Trophoblast cell (in vitro differentiated cells and primary cell): ENCODE data around the gene MTG1.

Source experiments
- DNase-seq, 2 donors: peaks; one replicate each; pipeline ENCODE4 v3.0.0-alpha.2; 2016
- H2AFZ ChIP-seq: 2 replicates; pipeline ENCODE4 v1.6.1; 2013; ENCODE audit warnings: low read length, moderate library complexity, mild to moderate bottlenecking; ENCODE audit not compliant: insufficient read depth, poor library complexity
- H2AK5ac ChIP-seq: 2 replicates; pipeline ENCODE4 v1.6.1; 2013; ENCODE audit warnings: mild to moderate bottlenecking, low read length
- H2BK120ac ChIP-seq: 2 replicates; pipeline ENCODE4 v1.6.1; 2013; ENCODE audit warnings: low read length, mild to moderate bottlenecking, moderate library complexity; ENCODE audit not compliant: insufficient read depth, poor library complexity
- H2BK12ac ChIP-seq: 2 replicates; pipeline ENCODE4 v1.6.1; 2013; ENCODE audit warnings: mild to moderate bottlenecking, low read length, moderate library complexity
- H2BK5ac ChIP-seq: 2 replicates; pipeline ENCODE4 v1.6.1; 2013; ENCODE audit warnings: low read length, low read depth, moderate library complexity, mild to moderate bottlenecking; ENCODE audit not compliant: poor library complexity
- H3K14ac ChIP-seq: 2 replicates; pipeline ENCODE4 v1.6.1; 2013; ENCODE audit warnings: mild to moderate bottlenecking, low read length
- H3K18ac ChIP-seq: 2 replicates; pipeline ENCODE4 v1.6.1; 2013; ENCODE audit warnings: mild to moderate bottlenecking, low read length
- H3K23ac ChIP-seq: 2 replicates; pipeline ENCODE4 v1.6.1; 2013; ENCODE audit warnings: low read length
- H3K27ac ChIP-seq: 2 replicates; pipeline ENCODE4 v1.5.1; 2013; ENCODE audit warnings: low read depth, mild to moderate bottlenecking, inconsistent platforms, low read length, moderate library complexity
- H3K27me3 ChIP-seq: 2 replicates; pipeline ENCODE4 v1.6.1; 2013; ENCODE audit warnings: inconsistent platforms, mild to moderate bottlenecking, low read length, moderate library complexity; ENCODE audit not compliant: insufficient read depth
- H3K36me3 ChIP-seq, 2 experiments: 1 replicate in 1 of 2; 2 replicates in 1 of 2; pipeline ENCODE4 v1.6.1; 2013; ENCODE audit warnings: low read length in 2 of 2, mild to moderate bottlenecking in 2 of 2, moderate library complexity in 1 of 2; ENCODE audit not compliant: insufficient read depth in 2 of 2, control insufficient read depth in 1 of 2
- H3K4ac ChIP-seq: 2 replicates; pipeline ENCODE4 v1.6.1; 2013; ENCODE audit warnings: low read depth, mild to moderate bottlenecking, low read length, moderate library complexity
- H3K4me1 ChIP-seq, 2 experiments: 1 replicate in 1 of 2; 2 replicates in 1 of 2; pipeline ENCODE4 v1.6.1; 2013; ENCODE audit warnings: low read length in 2 of 2, mild to moderate bottlenecking in 2 of 2, moderate library complexity in 1 of 2; ENCODE audit not compliant: insufficient read depth in 2 of 2, control insufficient read depth in 1 of 2
- H3K4me2 ChIP-seq: 2 replicates; pipeline ENCODE4 v1.6.1; 2013; ENCODE audit warnings: inconsistent platforms, mild to moderate bottlenecking, low read length, moderate library complexity
- H3K4me3 ChIP-seq: 2 replicates; pipeline ENCODE4 v1.5.1; 2013; ENCODE audit warnings: mild to moderate bottlenecking, low read depth, low read length, inconsistent platforms
- H3K79me1 ChIP-seq: one replicate; pipeline ENCODE4 v1.6.1; 2013; ENCODE audit warnings: low read length
- H3K79me2 ChIP-seq: 2 replicates; pipeline ENCODE4 v1.6.1; 2013; ENCODE audit warnings: low read length, mild to moderate bottlenecking; ENCODE audit not compliant: control insufficient read depth, insufficient read depth, poor library complexity
- H3K9ac ChIP-seq: 2 replicates; pipeline ENCODE4 v1.6.1; 2013; ENCODE audit warnings: mild to moderate bottlenecking, low read length
- H3K9me3 ChIP-seq: 2 replicates; pipeline ENCODE4 v1.6.1; 2013; ENCODE audit warnings: low read depth, mild to moderate bottlenecking, control low read depth, inconsistent platforms, low read length; ENCODE audit not compliant: insufficient read depth
- H4K12ac ChIP-seq: 2 replicates; pipeline ENCODE4 v1.6.1; 2013; ENCODE audit warnings: low read depth, mild to moderate bottlenecking, low read length, moderate library complexity
- H4K8ac ChIP-seq: 2 replicates; pipeline ENCODE4 v1.6.1; 2013; ENCODE audit warnings: low read depth, mild to moderate bottlenecking, low read length, moderate library complexity
- H4K91ac ChIP-seq: one replicate; pipeline ENCODE4 v1.6.1; 2013; ENCODE audit warnings: low read depth, mild to moderate bottlenecking, low read length, moderate library complexity
- WGBS: extraction: QIAGEN DNeasy Blood & Tissue Kit; methylation state at CpG from one replicate; pipeline ENCODE4 v1.1.7; 2013; ENCODE audit warnings: missing lambda C conversion rate; ENCODE audit not compliant: insufficient read length, insufficient coverage; ENCODE audit errors: extremely low coverage; 5-methylcytosine and 5-hydroxymethylcytosine counted together

The MTG1 gene

GRCh38 chr10:133351408-133352318 is 42.3 kb upstream of the MTG1 start:
- Histone ChIP-seq H2AK5ac (no peak overlapping the region), H3K79me1 (no peaks in the 10 kb centered on the region), H3K23ac (no peak overlapping the region), H3K27me3 (no peaks in the 10 kb centered on the region), H3K4me1 (peaks cover 6% of the 10 kb centered on the region in 2 experiments), H3K79me2 (no peaks in the 10 kb centered on the region), H2BK5ac (no peak overlapping the region), H3K9ac (no peak overlapping the region), H3K14ac (no peak overlapping the region), H3K4ac (no peak overlapping the region), H2BK120ac (no peak overlapping the region), H4K91ac (no peak overlapping the region), H4K8ac (no peak overlapping the region), H3K36me3 (peaks cover 4% of the 10 kb centered on the region in 2 experiments), H2BK12ac (no peak overlapping the region), H3K9me3 (peaks cover 4% of the 10 kb centered on the region), H3K27ac (no peak overlapping the region), H2AFZ (no peak overlapping the region), H3K4me3 (no peak overlapping the region), H4K12ac (no peak overlapping the region), H3K18ac (no peak overlapping the region), H3K4me2 (no peak overlapping the region)
- DNase-seq = no peak
- no CpG with 5 or more reads among the region's 24 CpGs for WGBS

- Histone ChIP-seq H2BK5ac (no peak overlapping the region), H4K12ac (no peak overlapping the region), H3K23ac (no peak overlapping the region), H3K4me3 (no peak overlapping the region), H2BK120ac (no peak overlapping the region), H3K4me2 (no peak overlapping the region), H3K79me2 (peaks cover 4% of the 10 kb centered on the region), H2BK12ac (no peak overlapping the region), H4K8ac (no peak overlapping the region), H3K14ac (no peak overlapping the region), H3K27ac (no peak overlapping the region), H3K9ac (no peak overlapping the region), H2AFZ (no peak overlapping the region), H3K9me3 (peaks cover 4% of the 10 kb centered on the region), H2AK5ac (no peak overlapping the region), H3K36me3 (peaks cover 4% of the 10 kb centered on the region in 2 experiments), H3K4me1 (peaks cover 8 to 9% of the 10 kb centered on the region in 2 experiments), H4K91ac (no peak overlapping the region), H3K18ac (no peak overlapping the region), H3K27me3 (no peaks in the 10 kb centered on the region), H3K4ac (no peak overlapping the region), H3K79me1 (peaks cover 6% of the 10 kb centered on the region)
- no CpG with 5 or more reads among the region's 16 CpGs for WGBS
- no peak for DNase-seq
Measured at GRCh38 chr10:133353202-133353959, 40.6 kb upstream of the MTG1 start.

GRCh38 chr10:133353988-133354605 is 39.9 kb upstream of the MTG1 start:
- H2AK5ac ChIP-seq = no peak overlapping the region
- H3K27me3 ChIP-seq = no peaks in the 10 kb centered on the region

GRCh38 chr10:133354672-133355240 is 39.2 kb upstream of the MTG1 start:
- no peaks in the 10 kb centered on the region for H3K9me3 ChIP-seq
- no peak for DNase-seq
- H3K4me3 ChIP-seq = no peak overlapping the region
- H3K79me2 ChIP-seq = peaks cover 4% of the 10 kb centered on the region
- H2AK5ac ChIP-seq = no peak overlapping the region
- peaks cover 4% of the 10 kb centered on the region in 2 experiments for H3K36me3 ChIP-seq
- no peak overlapping the region for H3K9ac ChIP-seq
- no peak overlapping the region for H3K23ac ChIP-seq
- H4K91ac ChIP-seq = no peak overlapping the region
- H2BK5ac ChIP-seq = no peak overlapping the region
- no peaks in the 10 kb centered on the region for H3K27me3 ChIP-seq
- no peak overlapping the region for H3K18ac ChIP-seq
- H2BK120ac ChIP-seq = no peak overlapping the region
- H4K8ac ChIP-seq = no peak overlapping the region
- H2BK12ac ChIP-seq = no peak overlapping the region
- H3K27ac ChIP-seq = no peak overlapping the region
- peaks cover 8 to 9% of the 10 kb centered on the region in 2 experiments for H3K4me1 ChIP-seq
- H3K14ac ChIP-seq = no peak overlapping the region
- no peak overlapping the region for H3K4me2 ChIP-seq
- H2AFZ ChIP-seq = no peak overlapping the region
- no peak overlapping the region for H3K4ac ChIP-seq
- WGBS = no CpG with 5 or more reads among the region's 14 CpGs
- H3K79me1 ChIP-seq = peaks cover 6% of the 10 kb centered on the region
- H4K12ac ChIP-seq = no peak overlapping the region

More at GRCh38 chr10:133353988-133354605, 39.9 kb upstream of the MTG1 start:
- H3K9ac ChIP-seq = no peak overlapping the region
- peaks cover 6% of the 10 kb centered on the region for H3K79me1 ChIP-seq
- no peak overlapping the region for H3K27ac ChIP-seq
- no peak overlapping the region for H3K14ac ChIP-seq
- no peak overlapping the region for H3K4me2 ChIP-seq
- no peak overlapping the region for H2BK5ac ChIP-seq
- H3K4ac ChIP-seq = no peak overlapping the region
- H2BK12ac ChIP-seq = no peak overlapping the region
- H3K18ac ChIP-seq = no peak overlapping the region
- peaks cover 4% of the 10 kb centered on the region for H3K9me3 ChIP-seq
- no peak overlapping the region for H4K8ac ChIP-seq
- H2BK120ac ChIP-seq = no peak overlapping the region
- H2AFZ ChIP-seq = no peak overlapping the region
- H3K4me1 ChIP-seq = peaks cover 8 to 9% of the 10 kb centered on the region in 2 experiments
- DNase-seq = no peak
- H4K91ac ChIP-seq = no peak overlapping the region
- WGBS = no CpG with 5 or more reads among the region's 16 CpGs
- H4K12ac ChIP-seq = no peak overlapping the region
- H3K23ac ChIP-seq = no peak overlapping the region
- H3K36me3 ChIP-seq = peaks cover 4% of the 10 kb centered on the region in 2 experiments
- H3K79me2 ChIP-seq = peaks cover 4% of the 10 kb centered on the region
- H3K4me3 ChIP-seq = no peak overlapping the region
